ENCODE results near the gene IFT172. TPM values are rescaled to one million over a fixed set of nuclear protein-coding genes. Genes with fewer than 3 reads are reported as not detected.
A peak's percentile ranks its signal among the peaks of the same experiment; 100 is the strongest.

The IFT172 gene
- total and polyA plus RNA-seq, 2 experiments from 2014 or later = 9.1 to 17.6 TPM

GRCh38 chr2:27518113-27518781 is 28.7 kb upstream of the IFT172 start (continued):
- TF ChIP-seq REST (IDR thresholded peaks at IDR 0.05; ENCODE audit: unreplicated experiment) (no peak), ZNF114 (CRISPR knock-in tag; IDR thresholded peaks at IDR 0.05) (no peak), EZH2phosphoT487 (IDR thresholded peaks at IDR 0.05; ENCODE audit: unreplicated experiment) (no peak), ETS1 (IDR thresholded peaks at IDR 0.05) (no peak), JUNB (IDR thresholded peaks at IDR 0.05; ENCODE audit: unreplicated experiment) (no peak), EZH2 (IDR thresholded peaks at IDR 0.05; ENCODE audit: low read depth, unreplicated experiment) (no peak), ZNF331 (CRISPR knock-in tag; IDR thresholded peaks at IDR 0.05; ENCODE audit: low read depth) (no peak), NANOG (IDR thresholded peaks at IDR 0.05; ENCODE audit: borderline replicate concordance) (no peak), POLR2AphosphoS5 (IDR thresholded peaks at IDR 0.05; ENCODE audit: low read depth) (no peak), CREB1 (CRISPR knock-in tag; IDR thresholded peaks at IDR 0.05; ENCODE audit: low read depth) (no peak)

GRCh38 chr2:27509326-27509725 is 19.8 kb upstream of the IFT172 start:
- no peaks in the 10 kb centered on the region for H4K20me1 ChIP-seq (replicated peaks; ENCODE audit: insufficient read depth)
- H3K9me2 ChIP-seq (ENCODE audit: insufficient read depth) = no peaks in the 10 kb centered on the region
- no peak for DNase-seq (ENCODE audit: low spot score)
- no peak for ATAC-seq
- H3K79me2 ChIP-seq (replicated peaks; ENCODE audit: insufficient read depth) = no peaks in the 10 kb centered on the region
- no peaks in the 10 kb centered on the region for H3K27me3 ChIP-seq (ENCODE audit: insufficient read depth)
- no peaks in the 10 kb centered on the region for H3K4me1 ChIP-seq (ENCODE audit: insufficient read depth)
- H3K4me2 ChIP-seq = no peak overlapping the region
- H2AFZ ChIP-seq = peak overlapping the region; percentile 66; the same call in 1 of the 2 replicates
- no peaks in the 10 kb centered on the region for H3K36me3 ChIP-seq (ENCODE audit: insufficient read depth)
- no peaks in the 10 kb centered on the region for H3K36me3 Mint-ChIP-seq (ENCODE audit: low read depth)
- H3K27me3 Mint-ChIP-seq (ENCODE audit: insufficient read depth, low read depth, poor library complexity) = no peaks in the 10 kb centered on the region
- no peak overlapping the region for H3K27ac ChIP-seq (ENCODE audit: low read depth)
- H3F3A ChIP-seq (replicated peaks; ENCODE audit: low read depth) = no peaks in the 10 kb centered on the region
- H3K4me3 ChIP-seq = no peak overlapping the region
- H3K27ac Mint-ChIP-seq = 0 out of 2 replicates have a peak overlapping the region, but pooled peaks have one; percentile 67
- H3K9me3 Mint-ChIP-seq = no peaks in the 10 kb centered on the region
- H3K4me1 Mint-ChIP-seq = no peaks in the 10 kb centered on the region
- no peak overlapping the region for H3K4me3 Mint-ChIP-seq
- TF ChIP-seq STAT1 (IDR thresholded peaks at IDR 0.05; ENCODE audit: unreplicated experiment) = no peak
- TF ChIP-seq ZNF331 (CRISPR knock-in tag; IDR thresholded peaks at IDR 0.05; ENCODE audit: low read depth) = no peak
- TF ChIP-seq REST (IDR thresholded peaks at IDR 0.05; ENCODE audit: unreplicated experiment) = no peak
